ENCODE measurements around the gene EHD4.

DNA sequence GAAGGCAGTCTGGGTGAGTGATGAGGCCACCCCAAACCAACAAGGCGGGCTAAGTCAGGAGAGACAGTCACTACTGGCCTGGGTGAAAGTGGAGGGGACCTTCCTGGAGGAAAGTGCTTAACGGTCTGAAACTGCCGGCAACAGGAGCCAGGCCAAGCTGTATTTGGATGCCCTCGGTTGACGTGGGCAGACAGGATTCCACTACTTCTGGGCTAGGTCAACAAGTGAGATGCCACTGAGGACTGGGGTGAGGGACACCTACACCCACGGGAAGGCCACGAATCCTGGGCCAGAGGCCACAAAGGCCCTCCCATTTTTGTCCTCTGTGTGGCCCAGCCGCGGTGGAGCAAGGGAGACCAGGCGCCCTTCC, 90.8 kb downstream of the EHD4 start:
- TF ChIP-seq POLR2A (IDR thresholded peaks at IDR 0.05; ENCODE audit: low read length) (no peak), GATA1 (IDR thresholded peaks at IDR 0.05; ENCODE audit: low read depth, low read length) (no peak)

All from erythroblast (primary cell).